Measurements from ENCODE around the gene C22orf23. TPM values are rescaled to one million over a fixed set of nuclear protein-coding genes. Genes with fewer than 3 reads are reported as not detected.

Gene C22orf23
- total RNA-seq, 4 donors from 2014 or later, result 0.56 TPM; not detected in 3

GRCh38 chr22:37923927-37924326 is 29.5 kb downstream of the C22orf23 start:
- DNase-seq (ENCODE audit: low spot score) (no peak), ATAC-seq (ENCODE audit: low FRiP score) (no peak)
- TF ChIP-seq, protein P1, sequence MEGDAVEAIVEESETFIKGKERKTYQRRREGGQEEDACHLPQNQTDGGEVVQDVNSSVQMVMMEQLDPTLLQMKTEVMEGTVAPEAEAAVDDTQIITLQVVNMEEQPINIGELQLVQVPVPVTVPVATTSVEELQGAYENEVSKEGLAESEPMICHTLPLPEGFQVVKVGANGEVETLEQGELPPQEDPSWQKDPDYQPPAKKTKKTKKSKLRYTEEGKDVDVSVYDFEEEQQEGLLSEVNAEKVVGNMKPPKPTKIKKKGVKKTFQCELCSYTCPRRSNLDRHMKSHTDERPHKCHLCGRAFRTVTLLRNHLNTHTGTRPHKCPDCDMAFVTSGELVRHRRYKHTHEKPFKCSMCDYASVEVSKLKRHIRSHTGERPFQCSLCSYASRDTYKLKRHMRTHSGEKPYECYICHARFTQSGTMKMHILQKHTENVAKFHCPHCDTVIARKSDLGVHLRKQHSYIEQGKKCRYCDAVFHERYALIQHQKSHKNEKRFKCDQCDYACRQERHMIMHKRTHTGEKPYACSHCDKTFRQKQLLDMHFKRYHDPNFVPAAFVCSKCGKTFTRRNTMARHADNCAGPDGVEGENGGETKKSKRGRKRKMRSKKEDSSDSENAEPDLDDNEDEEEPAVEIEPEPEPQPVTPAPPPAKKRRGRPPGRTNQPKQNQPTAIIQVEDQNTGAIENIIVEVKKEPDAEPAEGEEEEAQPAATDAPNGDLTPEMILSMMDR (IDR thresholded peaks at IDR 0.05), result no peak

DNA sequence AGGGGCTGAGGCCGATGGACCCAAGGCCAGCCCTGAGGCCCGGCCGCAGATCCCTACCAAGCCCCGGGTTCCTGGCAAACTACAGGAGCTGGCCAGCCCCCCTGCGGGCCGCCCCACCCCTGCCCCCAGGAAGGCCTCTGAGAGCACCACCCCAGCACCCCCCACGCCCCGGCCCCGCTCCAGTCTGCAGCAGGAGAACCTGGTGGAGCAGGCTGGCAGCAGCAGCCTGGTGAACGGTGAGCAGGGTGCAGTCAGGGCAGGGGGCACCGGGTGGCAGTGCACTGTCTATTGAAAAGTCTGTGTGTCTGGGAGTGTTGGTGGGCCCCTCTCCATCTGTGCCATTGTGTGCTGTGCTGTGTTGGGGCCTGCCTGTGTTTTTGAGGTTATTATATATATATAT is 31.2 kb downstream of the C22orf23 start:
- ATAC-seq (ENCODE audit: low FRiP score) (no peak), DNase-seq (ENCODE audit: low spot score) (no peak)
- TF ChIP-seq, protein P1 (IDR thresholded peaks at IDR 0.05), result no peak

- no peak for DNase-seq (ENCODE audit: low spot score)
- TF ChIP-seq, protein P1 (IDR thresholded peaks at IDR 0.05), result no peak
- no peak for ATAC-seq (ENCODE audit: low FRiP score)
Measured at GRCh38 chr22:37920126-37920525, 33.3 kb downstream of the C22orf23 start.

- TF ChIP-seq, protein P1 (IDR thresholded peaks at IDR 0.05), result no peak
- no peak for DNase-seq (ENCODE audit: low spot score)
- no peak for ATAC-seq (ENCODE audit: low FRiP score)
Measured at GRCh38 chr22:37918580-37919270, 34.7 kb downstream of the C22orf23 start.

- ATAC-seq (ENCODE audit: low FRiP score), result no peak
- TF ChIP-seq, protein P1 (IDR thresholded peaks at IDR 0.05), result no peak
- DNase-seq (ENCODE audit: low spot score), result no peak
Measured at GRCh38 chr22:37917874-37918548, 35.4 kb downstream of the C22orf23 start.

GRCh38 chr22:37916311-37916710 is 37.1 kb downstream of the C22orf23 start:
- DNase-seq (ENCODE audit: low spot score), result no peak
- no peak for ATAC-seq (ENCODE audit: low FRiP score)
- TF ChIP-seq, protein P1 (IDR thresholded peaks at IDR 0.05), result no peak
